ENCODE data around the gene DNHD1.

DNHD1 gene

GRCh38 chr11:6614446-6614845 is 117.4 kb downstream of the DNHD1 start:
- no peak for DNase-seq

GRCh38 chr11:6615046-6615445 is 118.0 kb downstream of the DNHD1 start:
- no peak for DNase-seq

GRCh38 chr11:6615882-6616585 is 119.0 kb downstream of the DNHD1 start:
- DNase-seq, result no peak

GRCh38 chr11:6616596-6617250 is 119.6 kb downstream of the DNHD1 start:
- DNase-seq, result no peak

GRCh38 chr11:6617315-6617781 is 120.3 kb downstream of the DNHD1 start:
- DNase-seq, result no peak

GRCh38 chr11:6618117-6619003 is 121.3 kb downstream of the DNHD1 start:
- DNase-seq, result no peak

- DNase-seq, result peak; percentile 76
Measured at GRCh38 chr11:6619004-6619745, 122.1 kb downstream of the DNHD1 start, which contains the start of gene TPP1. TPP1 (minus strand) TSS chr11:6619422; CDS start chr11:6619400, 22 bp downstream.

GRCh38 chr11:6620636-6621035 is 123.6 kb downstream of the DNHD1 start:
- no peak for DNase-seq
